ENCODE results near the gene GPC1.

The GPC1 gene

DNA sequence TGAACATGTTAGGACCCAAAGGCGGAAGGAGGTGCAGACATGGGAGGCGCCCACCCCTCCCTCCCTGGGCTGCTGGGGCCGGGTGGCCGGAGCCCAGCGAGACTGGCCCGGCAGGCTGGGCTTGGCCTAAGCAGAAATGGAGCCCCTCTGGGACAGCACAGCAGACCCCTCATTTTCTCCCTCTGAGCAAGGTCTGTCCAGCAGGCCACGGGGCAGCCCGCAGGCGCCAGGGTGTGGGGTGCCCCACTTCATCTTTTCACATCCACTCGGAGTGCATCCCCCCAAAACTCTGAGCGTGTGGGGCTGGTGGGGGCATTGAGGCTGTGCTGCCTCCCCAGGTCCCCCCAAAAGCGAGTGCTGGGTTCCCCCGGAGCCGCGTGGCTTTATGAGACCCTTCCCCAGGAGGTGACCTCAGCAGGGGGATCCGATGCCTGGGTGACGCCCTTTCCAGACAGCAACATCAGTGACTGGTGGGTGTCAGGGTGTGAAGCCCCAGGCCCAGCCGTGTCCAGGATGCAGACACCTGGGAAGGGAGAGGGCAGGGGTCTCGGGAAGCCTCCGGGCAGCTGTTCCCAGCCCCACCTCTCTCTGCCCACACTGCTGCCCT lies 36.7 kb upstream of the GPC1 start:
- TF ChIP-seq TAF1 (IDR thresholded peaks at IDR 0.05; ENCODE audit: borderline replicate concordance, low read depth, low read length) (no peak), POLR2AphosphoS5 (IDR thresholded peaks at IDR 0.05; ENCODE audit: low read depth, low read length) (no peak), POLR2A (IDR thresholded peaks at IDR 0.05; ENCODE audit: low read depth, low read length) (no peak)
- DNase-seq (ENCODE audit: insufficient read length) (no peak), FAIRE-seq (no peak)

DNA sequence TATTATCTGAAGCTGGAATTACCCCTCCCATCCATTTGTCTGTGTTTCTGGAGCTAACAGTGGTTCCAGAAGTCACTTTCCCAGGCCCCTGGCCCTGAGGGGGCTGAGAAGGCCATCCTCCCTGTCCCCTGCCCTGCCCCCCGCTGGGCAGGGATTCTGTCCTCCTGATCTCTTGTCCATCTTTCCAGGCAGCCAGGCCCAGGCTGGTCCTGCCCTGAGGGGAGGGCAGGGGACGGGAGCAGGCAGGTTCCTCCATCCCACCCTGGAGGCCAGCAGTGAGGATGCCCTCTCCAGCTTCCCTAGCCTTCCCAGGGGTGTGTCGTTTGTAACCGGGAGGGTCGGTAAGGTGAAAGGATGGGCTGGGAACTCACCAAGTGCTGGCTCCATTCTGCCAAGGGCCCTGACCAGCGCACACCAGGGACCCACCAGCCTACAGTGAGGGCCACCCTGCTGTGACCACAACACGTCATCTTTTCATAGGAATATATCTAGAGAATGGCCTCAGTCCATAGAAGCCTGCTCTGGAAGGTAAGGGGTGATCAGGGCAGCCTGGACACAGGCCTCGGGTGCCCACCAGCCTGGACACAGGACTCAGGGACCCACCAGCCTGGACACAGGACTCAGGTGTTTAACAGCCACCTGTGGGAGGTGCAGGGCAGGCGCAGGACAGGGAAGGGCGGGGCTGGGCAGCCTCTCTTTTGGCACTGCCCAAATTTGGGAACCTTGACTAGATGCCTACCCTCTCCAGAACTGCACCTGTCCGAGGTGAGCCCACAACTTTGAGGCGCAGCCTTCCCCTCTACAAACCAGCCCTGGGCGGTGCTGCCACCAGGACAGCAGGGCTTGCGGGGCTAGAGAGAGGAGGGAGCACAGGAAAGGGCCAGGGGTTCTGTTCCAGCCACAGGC lies 35.8 kb upstream of the GPC1 start:
- no peak for FAIRE-seq
- no peak for TF ChIP-seq POLR2A (IDR thresholded peaks at IDR 0.05; ENCODE audit: low read depth, low read length)
- TF ChIP-seq POLR2AphosphoS5 (IDR thresholded peaks at IDR 0.05; ENCODE audit: low read depth, low read length) = no peak
- TF ChIP-seq TAF1 (IDR thresholded peaks at IDR 0.05; ENCODE audit: borderline replicate concordance, low read depth, low read length) = no peak

DNA sequence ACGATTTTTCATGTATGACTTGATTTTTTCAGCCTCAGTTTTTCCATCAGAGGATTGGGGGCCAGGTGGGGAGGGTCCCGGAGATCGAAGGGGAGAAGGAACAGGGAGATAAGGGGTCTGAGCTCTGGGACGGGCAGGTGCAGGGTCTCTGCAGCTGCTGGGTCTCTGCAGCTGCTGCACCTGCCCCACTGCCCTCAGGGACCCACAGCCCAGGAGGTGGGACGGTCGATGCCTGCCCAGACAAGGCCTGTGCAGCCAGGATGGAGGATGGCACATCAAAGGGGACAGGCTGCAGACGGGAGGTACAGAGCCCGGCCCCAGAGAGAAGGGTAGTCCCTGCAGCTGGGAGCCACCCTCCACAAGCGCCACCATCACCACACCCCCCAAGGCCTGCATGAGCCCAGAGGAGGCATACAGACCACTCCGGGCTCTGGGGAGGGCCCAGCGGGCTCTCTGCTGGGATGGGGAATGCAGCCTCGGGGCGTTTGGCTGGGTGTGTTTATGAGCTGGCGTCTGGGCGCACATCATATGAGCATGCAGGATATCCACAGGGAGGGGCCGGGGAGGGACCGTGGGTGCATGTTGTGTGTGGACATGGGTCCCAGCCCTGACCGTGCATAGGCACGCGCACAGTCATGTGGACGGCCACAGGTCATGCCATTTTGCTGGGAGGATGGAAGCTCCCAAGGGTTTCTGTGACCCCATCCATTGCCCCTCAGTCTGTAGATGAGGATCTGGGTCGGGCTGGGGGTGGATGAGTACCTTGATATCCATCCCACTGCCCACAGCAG lies 34.9 kb upstream of the GPC1 start:
- FAIRE-seq (no peak), DNase-seq (ENCODE audit: insufficient read length) (no peak)
- no peak for TF ChIP-seq TAF1 (IDR thresholded peaks at IDR 0.05; ENCODE audit: borderline replicate concordance, low read depth, low read length)
- no peak for TF ChIP-seq POLR2A (IDR thresholded peaks at IDR 0.05; ENCODE audit: low read depth, low read length)
- no peak for TF ChIP-seq POLR2AphosphoS5 (IDR thresholded peaks at IDR 0.05; ENCODE audit: low read depth, low read length)

More for the DNA sequence above, 35.8 kb upstream of the GPC1 start:
- DNase-seq (ENCODE audit: insufficient read length) = no peak

DNA sequence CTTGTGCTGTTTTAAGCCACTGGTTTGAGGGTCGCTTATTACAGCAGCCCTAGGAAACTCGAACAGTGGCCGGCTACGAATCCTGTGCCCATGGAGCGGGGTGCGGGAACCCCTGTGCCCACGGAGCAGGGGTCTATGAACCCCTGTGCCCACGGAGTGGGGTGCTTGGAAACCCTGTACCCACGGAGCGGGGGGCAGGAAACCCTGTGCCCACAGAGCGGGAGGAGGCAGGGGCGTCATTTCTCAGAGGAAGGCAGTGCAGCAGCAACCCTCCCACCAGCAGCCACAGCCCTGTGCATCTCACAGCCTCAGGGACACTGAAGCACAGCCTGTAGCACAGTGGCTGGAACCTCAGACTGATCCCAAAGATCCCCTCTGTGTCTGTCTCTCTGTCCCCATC lies 34.2 kb upstream of the GPC1 start:
- TF ChIP-seq TAF1 (IDR thresholded peaks at IDR 0.05; ENCODE audit: borderline replicate concordance, low read depth, low read length) = no peak
- DNase-seq (ENCODE audit: insufficient read length) (no peak), FAIRE-seq (no peak)

DNA sequence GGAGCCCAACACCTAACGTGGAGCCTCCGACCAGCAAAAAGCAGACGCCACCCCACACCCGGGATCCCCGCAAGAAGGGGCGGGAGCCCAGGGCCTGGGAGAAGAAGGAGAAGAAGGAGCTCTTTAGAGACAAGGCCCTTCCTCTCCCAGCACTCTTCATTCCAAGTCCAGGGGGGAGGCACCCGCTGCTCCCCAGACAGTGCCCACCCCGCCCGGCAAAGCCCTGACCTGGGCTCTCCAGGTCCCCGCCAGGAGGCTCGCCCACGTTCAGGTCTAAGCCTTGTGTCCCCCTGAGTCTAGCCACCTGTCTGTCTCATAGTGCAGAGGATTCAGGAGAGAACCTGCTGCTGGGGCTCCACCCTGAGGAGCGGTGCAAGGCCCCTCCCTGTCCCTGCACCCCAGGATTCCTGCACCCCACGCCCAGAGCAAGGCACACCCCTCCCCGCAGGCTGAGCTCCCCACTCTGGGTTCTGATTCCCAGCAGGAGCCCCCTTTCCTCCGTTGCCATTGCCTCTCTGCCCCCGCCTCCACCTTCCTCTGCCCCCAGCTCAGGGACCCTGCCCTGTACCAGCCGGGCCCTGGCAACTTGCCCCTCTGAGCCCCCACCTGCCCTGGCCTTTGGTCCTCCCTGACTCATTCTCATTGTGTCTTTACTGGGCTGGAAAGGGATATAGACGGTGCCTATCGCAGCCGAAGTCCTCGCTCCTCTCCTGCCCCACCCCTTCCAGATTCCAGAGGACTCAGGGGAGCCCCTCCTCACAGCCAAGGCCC lies 33.5 kb upstream of the GPC1 start:
- TF ChIP-seq POLR2A (IDR thresholded peaks at IDR 0.05; ENCODE audit: low read depth, low read length) (no peak), TAF1 (IDR thresholded peaks at IDR 0.05; ENCODE audit: borderline replicate concordance, low read depth, low read length) (no peak), POLR2AphosphoS5 (IDR thresholded peaks at IDR 0.05; ENCODE audit: low read depth, low read length) (no peak)
- DNase-seq (ENCODE audit: insufficient read length) (no peak), FAIRE-seq (no peak)

DNA sequence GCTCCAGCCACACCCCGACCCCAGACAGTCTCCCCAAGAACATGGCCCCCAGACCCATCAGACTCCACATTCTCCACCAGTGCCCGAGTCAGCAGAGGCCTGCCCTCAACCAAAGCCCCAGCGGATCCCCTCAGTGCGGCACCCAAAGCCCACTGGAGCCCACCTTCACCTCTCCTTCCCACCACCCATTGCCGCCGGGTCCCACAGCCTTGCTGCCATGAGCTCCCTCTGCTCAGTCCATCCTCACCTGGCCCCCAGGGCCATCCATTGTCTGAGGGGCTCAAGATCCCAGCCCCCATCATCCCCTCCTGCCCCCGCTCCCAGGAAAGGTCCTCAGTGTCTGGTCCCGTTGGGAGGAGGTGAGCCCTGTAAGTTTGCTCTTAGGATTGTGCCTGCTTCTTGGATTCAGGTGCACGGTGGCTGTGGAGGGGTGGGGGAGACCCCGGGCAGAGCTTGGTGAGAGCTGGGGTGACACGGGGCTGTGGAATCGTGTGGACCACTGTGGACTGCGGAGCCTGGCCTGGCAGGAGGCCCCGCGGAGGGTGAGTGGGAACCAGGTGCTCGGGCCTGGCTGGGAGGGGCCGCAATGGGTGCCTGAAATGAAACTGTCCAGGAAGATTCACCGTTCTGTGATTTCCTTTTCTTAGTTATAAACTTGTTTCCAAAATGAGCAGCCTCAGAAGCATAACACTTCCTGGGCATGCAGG lies 32.7 kb upstream of the GPC1 start:
- no peak for TF ChIP-seq POLR2AphosphoS5 (IDR thresholded peaks at IDR 0.05; ENCODE audit: low read depth, low read length)
- TF ChIP-seq POLR2A (IDR thresholded peaks at IDR 0.05; ENCODE audit: low read depth, low read length) = no peak
- no peak for TF ChIP-seq TAF1 (IDR thresholded peaks at IDR 0.05; ENCODE audit: borderline replicate concordance, low read depth, low read length)
- no peak for DNase-seq (ENCODE audit: insufficient read length)
- no peak for FAIRE-seq

DNA sequence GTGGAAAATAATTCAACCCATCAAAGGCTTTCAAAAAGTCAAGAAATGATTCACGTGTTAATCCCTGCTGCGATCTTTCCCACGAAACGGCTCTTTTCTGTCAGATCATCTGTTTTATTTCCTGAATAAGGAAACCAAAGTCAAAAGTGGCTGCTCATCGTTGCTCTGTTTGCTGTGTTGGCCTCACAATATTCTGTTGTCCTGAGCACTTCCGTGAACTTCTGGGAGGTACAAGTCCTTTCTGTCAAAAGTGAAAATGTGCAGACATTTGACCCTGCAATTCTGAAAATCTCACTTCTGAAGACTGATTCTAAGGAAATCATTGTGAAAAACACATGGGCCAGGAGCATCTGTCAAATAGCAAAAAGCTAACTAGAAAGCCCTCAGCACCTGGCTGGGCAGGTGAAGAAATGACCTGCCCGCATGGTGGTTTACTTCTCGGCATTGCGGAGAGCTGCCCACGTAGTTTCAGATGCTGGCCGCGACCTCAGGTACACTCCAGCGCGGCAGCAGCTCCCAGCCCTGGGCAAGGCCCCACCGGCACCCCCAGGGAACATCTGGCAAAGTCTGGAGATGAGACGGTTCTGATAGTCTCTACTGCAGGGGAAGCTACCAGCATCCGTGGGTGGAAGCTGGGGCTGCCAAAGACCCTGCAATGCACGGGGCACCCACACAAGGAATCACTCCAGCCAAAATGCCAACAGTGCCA lies 31.9 kb upstream of the GPC1 start:
- FAIRE-seq (no peak), DNase-seq (ENCODE audit: insufficient read length) (no peak)
- TF ChIP-seq POLR2A (IDR thresholded peaks at IDR 0.05; ENCODE audit: low read depth, low read length) (no peak), POLR2AphosphoS5 (IDR thresholded peaks at IDR 0.05; ENCODE audit: low read depth, low read length) (no peak), TAF1 (IDR thresholded peaks at IDR 0.05; ENCODE audit: borderline replicate concordance, low read depth, low read length) (no peak)

DNA sequence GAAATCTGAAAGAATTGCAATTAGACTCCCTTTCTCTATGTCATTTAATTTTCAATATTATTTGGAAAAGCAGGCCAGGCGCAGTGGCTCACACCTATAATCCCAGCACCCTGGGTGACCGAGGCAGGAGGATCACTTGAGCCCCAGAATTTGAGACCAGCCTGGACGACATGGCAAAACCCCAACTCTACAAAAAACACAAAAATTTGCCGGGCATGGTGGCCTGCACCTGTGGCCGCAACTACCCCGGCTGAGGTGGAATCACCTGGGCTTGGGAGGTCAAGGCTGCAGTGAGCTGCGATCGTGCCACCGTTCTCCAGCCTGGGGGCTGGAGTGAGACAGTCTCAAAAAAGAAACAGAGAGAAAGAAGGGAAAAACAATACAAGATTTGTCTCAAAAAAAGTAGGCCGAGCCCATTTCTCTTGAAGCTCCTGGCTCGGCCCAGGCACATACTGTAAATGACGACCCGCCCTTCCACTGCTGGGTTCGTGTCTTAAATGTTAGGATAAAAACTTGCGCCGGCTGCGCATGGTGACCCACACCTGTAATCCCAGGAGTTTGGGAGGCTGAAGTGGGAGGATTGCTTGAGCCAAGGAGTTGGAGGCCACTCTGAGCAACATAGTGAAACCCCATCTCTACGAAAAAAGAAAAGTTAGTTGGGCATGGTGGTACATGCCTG lies 31.1 kb upstream of the GPC1 start:
- FAIRE-seq = no peak
- TF ChIP-seq POLR2A (IDR thresholded peaks at IDR 0.05; ENCODE audit: low read depth, low read length) (no peak), TAF1 (IDR thresholded peaks at IDR 0.05; ENCODE audit: borderline replicate concordance, low read depth, low read length) (no peak), POLR2AphosphoS5 (IDR thresholded peaks at IDR 0.05; ENCODE audit: low read depth, low read length) (no peak)
- DNase-seq (ENCODE audit: insufficient read length) = no peak

DNA sequence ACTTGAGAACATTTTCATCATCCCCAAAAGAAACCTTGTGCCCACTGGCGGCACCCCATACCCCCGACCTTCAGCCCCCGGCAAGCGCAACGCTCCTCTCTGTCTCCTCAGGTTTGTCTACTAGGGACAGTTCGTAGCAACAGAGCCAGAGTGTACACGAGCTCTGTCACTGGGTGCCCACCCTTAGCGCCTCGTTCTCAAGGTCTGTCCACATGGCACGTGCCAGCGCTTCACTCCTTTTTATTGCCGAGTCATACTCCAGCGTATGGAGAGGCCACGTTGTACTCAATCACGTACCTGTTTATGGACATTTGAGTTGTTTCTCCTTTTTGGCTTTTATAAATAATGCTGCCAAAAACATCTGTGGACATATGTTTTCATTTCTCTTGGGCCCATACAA lies 30.3 kb upstream of the GPC1 start:
- TF ChIP-seq TAF1 (IDR thresholded peaks at IDR 0.05; ENCODE audit: borderline replicate concordance, low read depth, low read length) (no peak), POLR2A (IDR thresholded peaks at IDR 0.05; ENCODE audit: low read depth, low read length) (no peak), POLR2AphosphoS5 (IDR thresholded peaks at IDR 0.05; ENCODE audit: low read depth, low read length) (no peak)
- DNase-seq (ENCODE audit: insufficient read length) (no peak), FAIRE-seq (no peak)
